D341Med (cell line): ENCODE results near the gene SLC19A1.

Source experiments
- DNase-seq: peaks from one replicate; pipeline ENCODE4 v3.0.0; 2012; ENCODE audit warnings: low spot score

The SLC19A1 gene

DNA sequence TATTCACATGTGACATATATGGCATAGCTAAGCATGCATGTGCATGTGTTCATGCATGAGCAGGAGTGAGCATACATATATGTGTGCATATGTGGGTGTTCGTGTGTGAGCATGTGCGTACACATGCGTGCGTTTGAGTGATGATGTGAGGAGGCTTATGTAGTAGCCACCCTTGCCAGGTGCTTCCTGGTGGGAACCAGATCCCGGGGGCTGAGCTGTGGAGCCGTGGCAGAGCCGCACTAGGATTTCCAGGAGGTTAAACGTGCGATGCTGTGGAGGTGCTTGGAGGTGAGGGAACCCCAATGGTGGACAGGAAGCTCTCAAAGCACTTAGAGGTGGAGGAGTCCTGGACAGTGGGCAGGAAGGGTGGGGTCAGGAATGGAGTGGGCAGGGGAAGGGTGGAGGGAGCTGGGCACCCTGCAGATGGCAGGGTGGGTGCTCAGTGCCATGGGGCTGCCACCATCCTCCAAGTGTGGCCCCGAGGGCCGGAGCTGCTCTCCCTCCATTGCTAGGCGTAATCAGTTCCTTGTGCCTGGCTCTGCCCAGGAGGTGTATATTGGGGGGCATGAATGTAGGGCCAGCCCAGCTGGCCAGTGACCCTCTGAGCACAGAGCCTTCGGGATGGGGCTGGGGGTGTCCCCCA, 88.8 kb downstream of the SLC19A1 start:
- DNase-seq: no peak

DNA sequence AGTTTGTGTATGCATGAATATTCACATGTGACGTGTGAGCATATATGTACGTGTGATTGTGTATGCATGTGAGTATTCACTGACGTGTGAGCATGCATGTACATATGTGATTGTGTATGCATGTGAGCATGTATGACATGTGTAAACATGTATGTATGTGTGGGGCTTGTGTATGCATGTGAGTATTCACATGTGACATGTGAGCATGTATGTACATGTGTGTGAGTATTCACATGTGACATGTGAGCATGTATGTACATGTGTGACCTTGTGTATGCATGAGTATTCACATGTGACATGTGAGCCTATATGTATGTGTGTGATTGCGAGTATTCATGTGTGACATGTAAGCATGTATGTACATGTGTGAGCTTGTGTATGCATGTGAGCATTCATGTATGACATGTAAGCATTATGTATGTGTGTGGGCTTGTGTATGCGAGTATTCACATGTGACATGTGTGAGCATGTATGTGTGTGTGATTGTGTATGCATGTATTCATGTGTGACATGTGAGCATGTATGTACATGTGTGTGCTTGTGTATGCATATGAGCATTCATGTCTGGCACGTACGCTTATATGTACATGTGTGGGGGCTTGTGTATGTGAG, 89.4 kb downstream of the SLC19A1 start:
- DNase-seq: no peak

GRCh38 chr21:45451771-45452182, 90.5 kb downstream of the SLC19A1 start:
- no peak for DNase-seq

DNA sequence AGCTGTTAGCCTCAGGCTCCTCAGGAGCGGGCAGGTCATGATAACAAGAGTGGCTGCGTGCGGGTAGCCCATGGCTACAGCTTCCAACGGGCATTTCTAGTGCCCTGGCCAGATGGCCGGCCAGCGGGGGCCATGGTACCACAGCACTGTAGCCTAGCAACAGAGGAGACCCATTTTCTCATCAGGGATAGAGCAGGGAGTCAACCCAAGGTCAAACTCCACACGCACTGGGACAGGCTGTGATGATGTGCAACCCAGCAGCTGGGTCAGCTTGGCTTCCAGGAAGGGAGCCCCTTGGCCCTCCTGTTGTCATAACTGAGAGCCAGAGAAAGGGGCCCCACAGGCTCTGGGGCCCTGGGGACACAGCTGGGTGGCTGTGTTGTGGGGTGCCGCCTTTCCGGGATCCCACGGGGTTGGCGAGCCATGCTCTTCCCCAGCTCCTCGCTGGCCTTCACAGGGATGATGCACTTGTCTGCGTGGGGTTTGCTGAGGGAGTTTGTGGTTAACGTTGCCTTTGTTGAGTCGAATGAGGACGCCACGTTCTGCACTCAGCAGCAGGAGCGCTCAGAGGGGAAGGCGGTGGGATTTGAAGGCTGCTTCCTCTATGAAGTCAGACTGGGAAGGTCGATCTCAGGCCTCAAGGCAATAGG, 91.0 kb downstream of the SLC19A1 start:
- no peak for DNase-seq

DNA sequence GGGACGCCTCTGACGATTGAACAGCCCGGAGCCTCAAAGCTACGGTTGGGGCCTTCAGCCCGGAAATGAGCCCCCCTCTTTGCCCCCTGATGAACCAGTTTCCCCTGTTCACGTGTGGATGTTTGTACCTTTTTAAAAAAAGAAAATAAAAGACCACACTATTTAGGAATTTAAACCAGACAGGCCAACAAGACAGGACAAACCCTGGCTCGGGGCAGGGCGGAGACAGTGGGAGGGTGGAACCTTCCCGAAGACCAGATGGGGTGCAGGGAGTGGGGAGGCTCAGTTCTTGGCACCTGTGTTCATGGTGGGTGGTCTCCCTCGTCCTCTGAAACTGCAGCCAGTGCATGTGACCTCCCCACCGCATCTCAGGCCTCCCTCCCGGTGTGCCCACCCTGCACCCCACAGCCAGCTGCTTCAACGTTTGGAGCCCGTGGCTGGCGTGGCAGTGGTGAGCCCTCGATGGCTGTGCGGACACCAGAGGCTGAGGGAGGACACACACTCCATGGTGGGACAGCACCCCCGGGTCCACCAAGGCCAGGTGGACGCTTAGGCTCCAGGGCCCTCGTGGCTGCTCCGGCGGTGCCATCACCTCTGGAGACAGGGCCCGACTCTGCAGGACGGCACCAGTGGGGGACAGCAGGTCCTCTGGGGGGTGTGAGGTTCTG, 91.7 kb downstream of the SLC19A1 start:
- DNase-seq: no peak

GRCh38 chr21:45449658-45450422, 92.4 kb downstream of the SLC19A1 start:
- DNase-seq: no peak

- no peak for DNase-seq
Measured at GRCh38 chr21:45448810-45449657, 93.2 kb downstream of the SLC19A1 start.

DNA sequence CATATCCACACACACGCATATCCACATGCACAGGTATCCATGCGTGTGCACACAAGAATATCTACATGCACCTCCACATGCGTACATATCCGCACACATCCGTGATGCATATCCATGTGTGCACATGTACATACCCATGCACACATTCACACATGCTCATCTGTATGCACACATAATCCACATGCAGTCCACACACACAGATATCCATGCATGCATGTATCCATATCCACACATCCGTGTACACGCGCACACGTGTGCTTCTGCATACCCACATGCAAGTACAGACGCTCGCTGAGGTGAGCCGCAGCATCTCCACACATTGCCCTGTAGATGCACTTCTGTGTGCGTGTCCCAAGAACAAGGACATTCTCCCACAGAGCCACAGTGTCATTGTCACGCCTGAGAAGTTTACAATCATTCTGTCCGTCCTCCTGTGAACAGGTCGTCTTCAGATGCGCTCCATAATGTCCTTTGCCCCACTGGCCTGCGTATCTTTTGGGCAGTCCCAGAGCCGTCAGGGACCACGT, 93.9 kb downstream of the SLC19A1 start:
- DNase-seq: no peak
